Breast epithelium (tissue), 4 donors: ENCODE measurements around the gene MSANTD7. TPM values are rescaled to one million over a fixed set of nuclear protein-coding genes. Genes with fewer than 3 reads are reported as not detected.
"Not testable (repeated sequence)": the region's sequence is repeated elsewhere in the genome, so short reads cannot be mapped to it uniquely, and the experiment has no call there.

Source experiments
- DNase-seq, 2 donors: peaks; one replicate each; pipeline ENCODE4 v3.0.0-alpha.2; 2019; ENCODE audit warnings: low spot score in 2 of 2
- H3K27ac ChIP-seq, 2 donors: fragments of 200-600 bp; sonication (generic) in 1 of 2; one replicate each; pipeline ENCODE4 v1.5.1; 2016 to 2019; ENCODE audit warnings: mild to moderate bottlenecking in 1 of 2
- H3K27me3 ChIP-seq, 2 donors: fragments of 200-600 bp; sonication (generic) in 1 of 2; one replicate each; pipeline versions ENCODE4 v1.5.1 to v1.6.0; 2017 to 2019; ENCODE audit warnings: control low read depth in 1 of 2, mild to moderate bottlenecking in 1 of 2
- H3K36me3 ChIP-seq: fragments of 200-600 bp; one replicate; pipeline ENCODE4 v1.5.1; 2019
- H3K4me1 ChIP-seq, 2 donors: fragments of 200-600 bp; sonication (generic); one replicate each; pipeline ENCODE4 v1.5.1; 2016 to 2019; ENCODE audit warnings: control low read depth in 1 of 2
- H3K4me3 ChIP-seq, 3 donors: fragments of 200-600 bp; sonication (generic); 1 replicate in 2 of 3; 2 replicates in 1 of 3; pipeline ENCODE4 v1.5.1; 2016 to 2019; ENCODE audit warnings: mild to moderate bottlenecking in 3 of 3, moderate library complexity in 2 of 3
- H3K9me3 ChIP-seq, 2 donors: fragments of 200-600 bp; sonication (generic) in 1 of 2; one replicate each; pipeline ENCODE4 v1.5.1; 2016 to 2019; ENCODE audit warnings: control low read depth in 1 of 2
- POLR2A ChIP-seq: fragments of 450-650 bp; IDR thresholded peaks from one replicate; pipeline ENCODE4 v1.6.1; 2016; ENCODE audit warnings: antibody characterized with exemption, mild to moderate bottlenecking, moderate library complexity
- POLR2AphosphoS5 ChIP-seq, 3 donors: sonication (generic); formaldehyde crosslinking; IDR thresholded peaks; one replicate each; pipeline ENCODE4 v1.6.1; 2017; ENCODE audit warnings: antibody characterized with exemption in 3 of 3
- intact Hi-C: fragments of 100-400 bp; cut with DNase I; formaldehyde crosslinking; loops from one replicate; pipeline ENCODE4 v1.15.1; 2023; ENCODE audit warnings: low total_unique reads
- total RNA-seq, 3 donors: library from RNA; depleted of rRNA; stranded (reverse); fragments of >200 nt; gene quantifications; one replicate each; pipeline ENCODE4 v1.1.0, GENCODE V29; 2016
- TF ChIP-seq, protein P1 (sequence below), 3 donors: fragments of 450-650 bp; IDR thresholded peaks; one replicate each; pipeline ENCODE4 v1.5.1; 2016 to 2017; ENCODE audit warnings: antibody characterized with exemption in 3 of 3, mild to moderate bottlenecking in 3 of 3, moderate library complexity in 3 of 3

MSANTD7 gene
- total RNA-seq, 3 donors from 2014 or later: 9.6 to 14.0 (median 11.1) TPM

DNA sequence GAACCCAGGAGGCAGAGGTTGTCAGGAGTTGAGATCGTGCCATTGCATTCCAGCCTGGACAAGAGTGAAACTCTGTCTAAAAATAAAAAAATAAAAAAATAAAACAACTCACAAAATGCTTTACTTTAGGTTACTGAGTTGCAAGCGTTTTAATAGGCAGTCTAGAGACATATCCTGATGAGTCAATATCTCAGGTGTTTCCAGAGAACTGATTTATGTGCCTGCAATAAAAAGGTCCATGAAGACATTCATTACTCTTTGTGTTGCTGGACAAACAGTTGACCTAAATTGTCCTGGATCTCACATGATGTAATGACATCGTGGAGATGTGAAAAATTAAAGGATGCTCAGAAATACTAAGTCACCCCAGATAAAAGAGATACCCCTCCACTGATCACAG lies 31.8 kb upstream of the MSANTD7 start:
- TF ChIP-seq POLR2A (no peak), POLR2AphosphoS5 (IDR thresholded peaks at IDR 0.05) (no peak)
- TF ChIP-seq, protein P1, sequence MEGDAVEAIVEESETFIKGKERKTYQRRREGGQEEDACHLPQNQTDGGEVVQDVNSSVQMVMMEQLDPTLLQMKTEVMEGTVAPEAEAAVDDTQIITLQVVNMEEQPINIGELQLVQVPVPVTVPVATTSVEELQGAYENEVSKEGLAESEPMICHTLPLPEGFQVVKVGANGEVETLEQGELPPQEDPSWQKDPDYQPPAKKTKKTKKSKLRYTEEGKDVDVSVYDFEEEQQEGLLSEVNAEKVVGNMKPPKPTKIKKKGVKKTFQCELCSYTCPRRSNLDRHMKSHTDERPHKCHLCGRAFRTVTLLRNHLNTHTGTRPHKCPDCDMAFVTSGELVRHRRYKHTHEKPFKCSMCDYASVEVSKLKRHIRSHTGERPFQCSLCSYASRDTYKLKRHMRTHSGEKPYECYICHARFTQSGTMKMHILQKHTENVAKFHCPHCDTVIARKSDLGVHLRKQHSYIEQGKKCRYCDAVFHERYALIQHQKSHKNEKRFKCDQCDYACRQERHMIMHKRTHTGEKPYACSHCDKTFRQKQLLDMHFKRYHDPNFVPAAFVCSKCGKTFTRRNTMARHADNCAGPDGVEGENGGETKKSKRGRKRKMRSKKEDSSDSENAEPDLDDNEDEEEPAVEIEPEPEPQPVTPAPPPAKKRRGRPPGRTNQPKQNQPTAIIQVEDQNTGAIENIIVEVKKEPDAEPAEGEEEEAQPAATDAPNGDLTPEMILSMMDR (IDR thresholded peaks at IDR 0.05): no peak

DNA sequence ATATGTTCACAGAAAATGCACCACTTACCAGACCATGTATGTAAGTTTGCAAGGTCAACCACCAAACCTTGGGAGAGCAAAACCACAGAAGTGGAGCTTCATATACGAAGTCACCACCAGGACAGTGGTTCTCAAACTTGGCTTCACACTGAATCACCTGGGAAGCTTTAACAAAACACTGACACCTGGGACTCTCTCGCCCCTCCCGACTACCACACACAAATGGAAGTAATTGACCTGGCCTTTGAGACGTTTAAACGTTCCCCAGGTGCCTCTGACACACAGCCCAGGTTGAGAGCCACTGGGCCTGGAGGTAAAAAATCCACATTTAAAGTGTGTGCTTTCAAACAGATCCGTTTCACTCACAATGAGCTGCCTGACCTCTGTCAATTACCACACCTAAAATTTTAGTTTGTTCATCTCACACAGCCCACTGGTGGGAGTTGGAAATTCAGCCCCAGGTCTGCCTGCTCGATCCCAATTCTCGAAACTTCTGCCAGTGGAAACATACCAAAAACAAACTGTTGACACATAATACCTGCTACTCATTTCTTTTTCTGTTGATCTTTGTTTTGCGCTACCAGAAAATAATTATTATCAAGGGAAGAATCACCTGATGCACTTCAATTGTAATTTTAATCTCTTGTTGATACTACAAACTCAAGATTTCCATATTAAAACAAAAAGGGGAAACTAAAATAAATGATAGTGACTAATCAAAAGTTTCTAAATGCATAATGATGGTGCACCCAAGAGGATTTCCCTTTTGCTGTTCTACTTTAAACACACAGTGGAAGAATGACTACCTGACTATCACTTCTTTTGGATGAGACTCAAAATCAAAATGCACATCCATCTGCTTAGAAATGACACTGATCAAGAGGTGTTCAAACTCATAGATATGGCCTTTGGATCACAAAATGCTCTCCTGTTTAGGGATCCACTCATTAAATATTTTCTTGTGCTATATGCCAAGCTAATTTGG lies 26.8 kb upstream of the MSANTD7 start:
- Histone ChIP-seq H3K27me3 (no peaks in the 10 kb centered on the region), H3K4me3 (no peak overlapping the region), H3K27ac (no peak overlapping the region), H3K9me3 (no peaks in the 10 kb centered on the region), H3K4me1 (no peaks in the 10 kb centered on the region), H3K36me3 (no peaks in the 10 kb centered on the region)
- no peak for TF ChIP-seq POLR2AphosphoS5 (IDR thresholded peaks at IDR 0.05)
- DNase-seq: no peak
- intact Hi-C loops: no loop called here

More for the DNA sequence above, 31.8 kb upstream of the MSANTD7 start:
- H3K4me1 ChIP-seq: no peaks in the 10 kb centered on the region
- no peaks in the 10 kb centered on the region for H3K9me3 ChIP-seq
- intact Hi-C loops: no loop called here
- no peaks in the 10 kb centered on the region for H3K36me3 ChIP-seq
- no peak overlapping the region for H3K27ac ChIP-seq
- H3K27me3 ChIP-seq: no peaks in the 10 kb centered on the region
- H3K4me3 ChIP-seq: no peak overlapping the region
- no peak for DNase-seq

DNA sequence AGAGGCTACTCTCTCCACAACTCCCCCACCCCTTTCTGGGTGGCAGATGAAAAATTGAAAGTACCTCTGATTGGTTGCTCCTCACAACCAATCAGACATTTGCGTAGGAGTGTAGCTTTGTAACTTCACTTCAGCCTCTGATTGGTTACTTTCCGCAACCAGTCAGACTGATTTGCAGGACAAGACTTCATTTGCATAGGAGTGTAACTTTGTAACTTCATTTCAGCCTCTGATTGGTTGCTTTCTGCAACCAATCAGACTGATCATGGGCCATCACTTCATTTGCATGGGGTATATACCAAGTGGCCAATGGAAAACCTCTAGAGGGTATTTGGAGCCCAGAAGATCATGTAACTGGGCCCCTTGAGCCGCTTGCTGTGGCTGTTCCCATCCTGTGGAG lies 25.8 kb upstream of the MSANTD7 start:
- no peaks in the 10 kb centered on the region for H3K36me3 ChIP-seq
- intact Hi-C loops: no loop called here
- H3K27ac ChIP-seq: no peak overlapping the region
- TF ChIP-seq, protein P1 (IDR thresholded peaks at IDR 0.05): no peak
- TF ChIP-seq POLR2A: no peak
- no peak for TF ChIP-seq POLR2AphosphoS5 (IDR thresholded peaks at IDR 0.05)
- H3K27me3 ChIP-seq: no peaks in the 10 kb centered on the region
- DNase-seq: no peak
- H3K9me3 ChIP-seq: no peaks in the 10 kb centered on the region
- no peaks in the 10 kb centered on the region for H3K4me1 ChIP-seq
- no peak overlapping the region for H3K4me3 ChIP-seq

DNA sequence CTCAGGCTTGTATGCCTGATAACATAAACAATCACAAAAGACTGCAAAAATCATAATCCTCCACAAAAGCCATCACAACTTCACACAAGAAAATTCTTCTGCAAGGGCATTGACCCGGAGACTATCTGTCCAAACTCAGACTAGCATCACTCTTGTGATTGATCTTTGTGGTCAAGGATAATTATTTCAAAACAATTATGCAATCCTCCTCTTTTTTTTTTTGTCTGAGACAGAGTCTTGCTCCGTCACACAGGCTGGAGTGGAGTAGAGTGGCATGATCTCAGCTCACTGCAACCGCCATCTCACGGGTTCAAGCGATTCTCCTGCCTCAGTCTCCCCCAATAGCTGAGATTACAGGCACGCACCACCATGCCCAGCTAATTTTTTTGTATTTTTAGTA lies 22.4 kb upstream of the MSANTD7 start:
- TF ChIP-seq POLR2AphosphoS5 (IDR thresholded peaks at IDR 0.05) (no peak), POLR2A (no peak)
- TF ChIP-seq, protein P1 (IDR thresholded peaks at IDR 0.05): no peak
- Histone ChIP-seq H3K4me1 (no peaks in the 10 kb centered on the region), H3K9me3 (no peaks in the 10 kb centered on the region), H3K27ac (no peak overlapping the region), H3K36me3 (no peaks in the 10 kb centered on the region), H3K4me3 (no peak overlapping the region), H3K27me3 (no peaks in the 10 kb centered on the region)
- intact Hi-C loops: no loop called here
- DNase-seq: no peak

DNA sequence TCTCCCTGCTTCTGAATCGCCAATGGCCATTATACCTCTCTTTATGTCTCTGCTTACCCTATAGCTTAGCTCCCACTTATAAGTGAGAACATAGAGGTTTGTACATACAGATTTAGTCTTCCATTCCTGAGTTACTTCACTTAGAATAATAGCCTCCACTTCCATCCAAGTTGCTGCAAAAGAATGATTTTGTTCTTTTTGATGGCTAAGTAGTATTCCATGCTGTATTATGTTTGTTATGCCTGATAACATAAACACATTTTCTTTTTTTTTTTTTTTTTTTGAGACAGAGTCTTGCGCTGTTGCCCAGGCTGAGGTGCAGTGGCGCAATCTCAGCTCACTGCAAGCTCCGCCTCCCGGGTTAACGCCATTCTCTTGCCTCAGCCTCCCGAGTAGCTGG lies 21.4 kb upstream of the MSANTD7 start:
- H3K27ac ChIP-seq, H3K4me1 ChIP-seq, DNase-seq: not testable (repeated sequence)

DNA sequence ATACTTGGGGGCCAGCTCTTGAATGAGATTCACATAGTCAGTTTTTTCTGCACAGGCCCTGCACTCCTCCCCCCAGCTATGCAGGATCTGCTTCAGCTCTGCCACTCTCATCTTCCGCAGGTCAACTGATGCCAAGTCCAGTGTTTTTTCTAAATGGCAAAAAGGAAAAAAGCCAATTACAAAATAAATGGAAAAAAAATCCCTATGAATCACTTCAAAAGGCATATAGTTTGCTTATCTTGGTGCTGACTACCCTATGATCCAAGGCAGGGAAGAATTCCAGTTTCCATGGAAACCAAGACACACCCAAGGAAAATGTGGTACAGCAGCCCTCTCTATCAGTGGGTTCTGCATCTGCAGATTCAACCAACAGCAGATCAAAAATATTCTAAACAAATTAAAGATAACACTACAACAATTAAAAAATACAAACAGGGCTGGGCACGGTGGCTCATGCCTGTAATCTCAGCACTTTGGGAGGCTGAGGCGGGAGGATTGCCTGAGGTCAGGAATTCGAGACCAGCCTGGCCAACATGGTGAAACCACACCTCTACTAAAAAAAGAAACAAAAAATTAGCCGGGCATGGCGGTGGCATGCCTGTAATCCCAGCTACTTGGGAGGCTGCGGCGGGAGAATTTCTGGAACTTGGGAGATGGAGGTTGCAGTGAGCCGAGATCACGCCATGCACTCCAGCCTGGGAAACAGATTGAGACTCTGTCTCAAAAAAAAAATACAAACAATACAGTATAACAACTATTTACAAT lies 17.9 kb upstream of the MSANTD7 start:
- no peaks in the 10 kb centered on the region for H3K9me3 ChIP-seq
- no peaks in the 10 kb centered on the region for H3K4me1 ChIP-seq
- H3K4me3 ChIP-seq: no peak overlapping the region
- intact Hi-C loops: no loop called here
- no peak overlapping the region for H3K27ac ChIP-seq
- no peaks in the 10 kb centered on the region for H3K27me3 ChIP-seq
- TF ChIP-seq POLR2A: no peak
- TF ChIP-seq, protein P1 (IDR thresholded peaks at IDR 0.05): no peak
- TF ChIP-seq POLR2AphosphoS5 (IDR thresholded peaks at IDR 0.05): no peak
- no peaks in the 10 kb centered on the region for H3K36me3 ChIP-seq
- no peak for DNase-seq

More for the DNA sequence above, 21.4 kb upstream of the MSANTD7 start:
- H3K4me3 ChIP-seq, H3K9me3 ChIP-seq, H3K27me3 ChIP-seq, H3K36me3 ChIP-seq, intact Hi-C loops: not testable (repeated sequence)
